ENCODE data around the gene MMAB. TPM values are rescaled to one million over a fixed set of nuclear protein-coding genes. Genes with fewer than 3 reads are reported as not detected.

The MMAB gene
- total RNA-seq, 1 donor from 2014 or later, result 48.1 TPM

- no peak for DNase-seq (ENCODE audit: low read depth)
- Histone ChIP-seq H3K4me3 (ENCODE audit: low read depth, low read length) (no peak overlapping the region), H3K27me3 (ENCODE audit: control insufficient read depth, insufficient read depth, low read length) (no peaks in the 10 kb centered on the region), H3K36me3 (ENCODE audit: control insufficient read depth, insufficient read depth, low read length) (no peaks in the 10 kb centered on the region)
- TF ChIP-seq, protein P1, sequence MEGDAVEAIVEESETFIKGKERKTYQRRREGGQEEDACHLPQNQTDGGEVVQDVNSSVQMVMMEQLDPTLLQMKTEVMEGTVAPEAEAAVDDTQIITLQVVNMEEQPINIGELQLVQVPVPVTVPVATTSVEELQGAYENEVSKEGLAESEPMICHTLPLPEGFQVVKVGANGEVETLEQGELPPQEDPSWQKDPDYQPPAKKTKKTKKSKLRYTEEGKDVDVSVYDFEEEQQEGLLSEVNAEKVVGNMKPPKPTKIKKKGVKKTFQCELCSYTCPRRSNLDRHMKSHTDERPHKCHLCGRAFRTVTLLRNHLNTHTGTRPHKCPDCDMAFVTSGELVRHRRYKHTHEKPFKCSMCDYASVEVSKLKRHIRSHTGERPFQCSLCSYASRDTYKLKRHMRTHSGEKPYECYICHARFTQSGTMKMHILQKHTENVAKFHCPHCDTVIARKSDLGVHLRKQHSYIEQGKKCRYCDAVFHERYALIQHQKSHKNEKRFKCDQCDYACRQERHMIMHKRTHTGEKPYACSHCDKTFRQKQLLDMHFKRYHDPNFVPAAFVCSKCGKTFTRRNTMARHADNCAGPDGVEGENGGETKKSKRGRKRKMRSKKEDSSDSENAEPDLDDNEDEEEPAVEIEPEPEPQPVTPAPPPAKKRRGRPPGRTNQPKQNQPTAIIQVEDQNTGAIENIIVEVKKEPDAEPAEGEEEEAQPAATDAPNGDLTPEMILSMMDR (IDR thresholded peaks at IDR 0.05; ENCODE audit: insufficient read depth, low read length, poor library complexity, severe bottlenecking), result no peak
These were observed 13.3 kb upstream of the MMAB start for GRCh38 chr12:109586385-109587296.

GRCh38 chr12:109583733-109584132, 10.4 kb upstream of the MMAB start:
- Histone ChIP-seq H3K36me3 (ENCODE audit: control insufficient read depth, insufficient read depth, low read length) (peaks cover 2% of the 10 kb centered on the region), H3K4me3 (ENCODE audit: low read depth, low read length) (no peak overlapping the region), H3K27me3 (ENCODE audit: control insufficient read depth, insufficient read depth, low read length) (no peaks in the 10 kb centered on the region)
- TF ChIP-seq, protein P1 (IDR thresholded peaks at IDR 0.05; ENCODE audit: insufficient read depth, low read length, poor library complexity, severe bottlenecking), result no peak
- no peak for DNase-seq (ENCODE audit: low read depth)

DNA sequence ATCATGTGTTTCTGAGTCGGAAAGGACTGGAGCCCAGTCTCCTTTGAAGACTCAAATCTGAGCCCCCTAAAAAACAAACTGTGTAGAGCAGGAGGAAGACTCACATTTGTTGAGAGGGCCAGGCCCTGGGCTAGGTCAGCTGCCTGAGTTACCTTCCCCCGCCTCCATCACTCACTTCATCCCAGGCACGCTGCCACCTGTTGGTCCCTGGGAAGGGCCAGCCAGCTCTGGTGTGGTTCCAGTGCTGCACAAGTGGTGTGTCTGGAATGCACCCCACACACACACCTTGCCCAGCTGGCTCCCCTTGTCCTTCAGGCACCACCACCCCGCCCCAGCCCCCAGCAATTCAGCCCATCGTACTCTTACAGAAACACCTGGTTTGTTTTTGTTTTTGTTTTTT, 9.3 kb upstream of the MMAB start:
- no peak for DNase-seq (ENCODE audit: low read depth)
- H3K4me3 ChIP-seq (ENCODE audit: low read depth, low read length), result no peak overlapping the region
- peaks cover 2% of the 10 kb centered on the region for H3K36me3 ChIP-seq (ENCODE audit: control insufficient read depth, insufficient read depth, low read length)
- no peaks in the 10 kb centered on the region for H3K27me3 ChIP-seq (ENCODE audit: control insufficient read depth, insufficient read depth, low read length)
- TF ChIP-seq, protein P1 (IDR thresholded peaks at IDR 0.05; ENCODE audit: insufficient read depth, low read length, poor library complexity, severe bottlenecking), result peak; percentile 16

DNA sequence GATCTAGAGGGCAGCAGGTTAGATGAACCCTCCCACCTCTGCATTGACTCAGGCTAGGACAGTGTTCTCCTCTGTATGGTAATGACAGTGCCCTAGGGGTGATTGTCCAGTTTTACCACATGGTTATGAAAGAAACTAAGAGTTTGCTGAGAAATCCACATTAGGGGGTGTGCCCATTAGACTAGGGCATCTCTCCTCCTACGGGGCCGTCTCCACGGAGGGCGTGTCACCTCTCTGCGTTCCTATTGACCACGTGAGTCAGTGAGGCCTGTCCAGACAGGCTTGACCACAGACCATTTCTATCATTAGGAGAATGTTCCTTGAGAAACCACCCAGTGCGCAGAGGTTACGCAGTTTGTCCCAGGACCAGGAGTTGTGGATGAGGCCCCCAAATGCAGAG, 8.6 kb upstream of the MMAB start:
- H3K4me3 ChIP-seq (ENCODE audit: low read depth, low read length), result no peak overlapping the region
- no peaks in the 10 kb centered on the region for H3K27me3 ChIP-seq (ENCODE audit: control insufficient read depth, insufficient read depth, low read length)
- TF ChIP-seq, protein P1 (IDR thresholded peaks at IDR 0.05; ENCODE audit: insufficient read depth, low read length, poor library complexity, severe bottlenecking), result no peak
- DNase-seq (ENCODE audit: low read depth), result peak; percentile 29
- peaks cover 2% of the 10 kb centered on the region for H3K36me3 ChIP-seq (ENCODE audit: control insufficient read depth, insufficient read depth, low read length)

DNA sequence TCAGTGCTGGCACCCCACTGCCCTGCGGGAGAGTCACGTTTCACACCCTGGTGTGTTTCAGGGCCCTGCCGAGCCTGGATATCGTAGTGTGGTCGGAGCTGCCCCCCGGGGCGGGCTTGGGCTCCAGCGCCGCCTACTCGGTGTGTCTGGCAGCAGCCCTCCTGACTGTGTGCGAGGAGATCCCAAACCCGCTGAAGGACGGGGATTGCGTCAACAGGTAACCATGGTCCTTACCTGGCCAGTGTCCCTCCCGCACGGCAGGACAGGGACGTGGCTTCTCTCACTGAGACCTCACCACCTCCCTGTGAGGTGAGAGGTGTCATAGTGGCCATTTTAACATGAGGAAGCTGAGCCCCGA, 8.0 kb upstream of the MMAB start:
- Histone ChIP-seq H3K36me3 (ENCODE audit: control insufficient read depth, insufficient read depth, low read length) (peaks cover 2% of the 10 kb centered on the region), H3K27me3 (ENCODE audit: control insufficient read depth, insufficient read depth, low read length) (no peaks in the 10 kb centered on the region), H3K4me3 (ENCODE audit: low read depth, low read length) (no peak overlapping the region)
- TF ChIP-seq, protein P1 (IDR thresholded peaks at IDR 0.05; ENCODE audit: insufficient read depth, low read length, poor library complexity, severe bottlenecking), result no peak
- no peak for DNase-seq (ENCODE audit: low read depth)

All from kidney epithelial cell (primary cell).